SK-N-MC (cell line): ENCODE results near the gene GGTLC2.

Source experiments
- EZH2 ChIP-seq: fragments of 200-600 bp; sonication (generic); IDR thresholded peaks from one replicate; pipeline ENCODE4 v1.6.1; 2017; ENCODE audit warnings: antibody characterized with exemption
- FOXP2 ChIP-seq: optimal IDR thresholded peaks from 2 replicates; pipeline ENCODE3; 2011; ENCODE audit warnings: mild to moderate bottlenecking, moderate library complexity; ENCODE audit not compliant: insufficient read depth; ENCODE audit errors: extremely low read length, control extremely low read depth
- POLR2AphosphoS5 ChIP-seq: IDR thresholded peaks from 2 replicates; pipeline ENCODE4 v1.6.1; 2012; ENCODE audit warnings: mild to moderate bottlenecking, low read depth, low read length, borderline replicate concordance

GRCh38 chr22:22683668-22684361, 39.4 kb downstream of the GGTLC2 start:
- TF ChIP-seq EZH2 (no peak), POLR2AphosphoS5 (no peak), FOXP2 (no peak)
